Measurements from ENCODE around the gene LHFPL3.

Gene LHFPL3

GRCh38 chr7:104895522-104896236 lies 567.3 kb downstream of the LHFPL3 start:
- H3K4me3 ChIP-seq (replicated peaks; ENCODE audit: low read depth, low read length), result no peak overlapping the region
- TF ChIP-seq, protein P1, sequence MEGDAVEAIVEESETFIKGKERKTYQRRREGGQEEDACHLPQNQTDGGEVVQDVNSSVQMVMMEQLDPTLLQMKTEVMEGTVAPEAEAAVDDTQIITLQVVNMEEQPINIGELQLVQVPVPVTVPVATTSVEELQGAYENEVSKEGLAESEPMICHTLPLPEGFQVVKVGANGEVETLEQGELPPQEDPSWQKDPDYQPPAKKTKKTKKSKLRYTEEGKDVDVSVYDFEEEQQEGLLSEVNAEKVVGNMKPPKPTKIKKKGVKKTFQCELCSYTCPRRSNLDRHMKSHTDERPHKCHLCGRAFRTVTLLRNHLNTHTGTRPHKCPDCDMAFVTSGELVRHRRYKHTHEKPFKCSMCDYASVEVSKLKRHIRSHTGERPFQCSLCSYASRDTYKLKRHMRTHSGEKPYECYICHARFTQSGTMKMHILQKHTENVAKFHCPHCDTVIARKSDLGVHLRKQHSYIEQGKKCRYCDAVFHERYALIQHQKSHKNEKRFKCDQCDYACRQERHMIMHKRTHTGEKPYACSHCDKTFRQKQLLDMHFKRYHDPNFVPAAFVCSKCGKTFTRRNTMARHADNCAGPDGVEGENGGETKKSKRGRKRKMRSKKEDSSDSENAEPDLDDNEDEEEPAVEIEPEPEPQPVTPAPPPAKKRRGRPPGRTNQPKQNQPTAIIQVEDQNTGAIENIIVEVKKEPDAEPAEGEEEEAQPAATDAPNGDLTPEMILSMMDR (IDR thresholded peaks at IDR 0.05; ENCODE audit: low read depth, low read length, missing control alignments), result no peak
- no peak for DNase-seq (ENCODE audit: extremely low read depth, low read depth)

- DNase-seq (ENCODE audit: extremely low read depth, low read depth), result no peak
- TF ChIP-seq, protein P1 (IDR thresholded peaks at IDR 0.05; ENCODE audit: low read depth, low read length, missing control alignments), result no peak
- H3K4me3 ChIP-seq (replicated peaks; ENCODE audit: low read depth, low read length), result no peak overlapping the region
Measured at GRCh38 chr7:104898434-104898833, 570.0 kb downstream of the LHFPL3 start.

GRCh38 chr7:104900525-104901239 lies 572.3 kb downstream of the LHFPL3 start:
- no peak for DNase-seq (ENCODE audit: extremely low read depth, low read depth)
- TF ChIP-seq, protein P1 (IDR thresholded peaks at IDR 0.05; ENCODE audit: low read depth, low read length, missing control alignments), result no peak
- H3K4me3 ChIP-seq (replicated peaks; ENCODE audit: low read depth, low read length), result no peak overlapping the region

GRCh38 chr7:104901240-104901619 lies 572.8 kb downstream of the LHFPL3 start:
- DNase-seq (ENCODE audit: extremely low read depth, low read depth), result no peak
- TF ChIP-seq, protein P1 (IDR thresholded peaks at IDR 0.05; ENCODE audit: low read depth, low read length, missing control alignments), result no peak
- no peak overlapping the region for H3K4me3 ChIP-seq (replicated peaks; ENCODE audit: low read depth, low read length)

DNA sequence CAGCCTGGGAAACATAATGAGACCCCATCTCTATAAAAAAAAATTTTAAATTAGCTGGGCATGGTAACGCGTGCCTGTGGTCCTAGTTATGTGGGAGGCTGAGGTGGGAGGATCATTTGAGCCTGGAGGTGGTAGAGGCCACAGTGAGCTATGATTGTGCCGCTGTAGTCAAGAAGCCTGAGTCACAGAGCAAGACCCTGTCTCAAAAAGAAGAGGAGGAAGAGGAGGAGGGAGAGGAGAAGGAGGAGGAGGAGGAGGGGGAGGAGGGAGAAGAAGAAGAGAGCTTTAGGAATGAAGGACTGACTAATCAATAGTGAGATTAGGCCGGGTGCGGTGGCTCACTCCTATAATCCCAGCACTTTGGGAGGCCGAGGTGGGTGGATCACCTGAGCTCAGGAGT lies 573.8 kb downstream of the LHFPL3 start:
- H3K4me3 ChIP-seq (replicated peaks; ENCODE audit: low read depth, low read length), result no peak overlapping the region
- DNase-seq (ENCODE audit: extremely low read depth, low read depth), result no peak
- TF ChIP-seq, protein P1 (IDR thresholded peaks at IDR 0.05; ENCODE audit: low read depth, low read length, missing control alignments), result no peak

GRCh38 chr7:104903044-104903443 lies 574.6 kb downstream of the LHFPL3 start:
- DNase-seq (ENCODE audit: extremely low read depth, low read depth), result no peak
- no peak overlapping the region for H3K4me3 ChIP-seq (replicated peaks; ENCODE audit: low read depth, low read length)
- TF ChIP-seq, protein P1 (IDR thresholded peaks at IDR 0.05; ENCODE audit: low read depth, low read length, missing control alignments), result no peak

Data from HFF-Myc (cell line).